Upper lobe of right lung (tissue), 1 donor: ENCODE measurements around the gene SMARCA2. TPM values are rescaled to one million over a fixed set of nuclear protein-coding genes. Genes with fewer than 3 reads are reported as not detected.

ENCODE experiments used
- ATAC-seq: fragments of 200-7000 bp; cut with Tn5 transposase; one replicate; pipeline ENCODE4 v1.9.1; 2020; ENCODE audit warnings: mild to moderate bottlenecking, moderate library complexity
- DNase-seq: peaks from one replicate; pipeline ENCODE4 v3.0.0-alpha.2; 2020
- H3K27ac ChIP-seq: fragments of 200-600 bp; one replicate; pipeline ENCODE4 v1.8.0; 2022
- H3K27me3 ChIP-seq: fragments of 200-600 bp; one replicate; pipeline ENCODE4 v1.8.0; 2022; ENCODE audit warnings: mild to moderate bottlenecking
- H3K36me3 ChIP-seq: fragments of 200-600 bp; one replicate; pipeline ENCODE4 v1.8.0; 2022
- H3K4me1 ChIP-seq: fragments of 200-600 bp; one replicate; pipeline ENCODE4 v1.8.0; 2022
- H3K4me3 ChIP-seq: fragments of 200-600 bp; one replicate; pipeline ENCODE4 v1.8.0; 2022; ENCODE audit warnings: mild to moderate bottlenecking
- H3K9me3 ChIP-seq: fragments of 200-600 bp; one replicate; pipeline ENCODE4 v1.8.0; 2022
- CTCF ChIP-seq: fragments of 200-600 bp; IDR thresholded peaks from one replicate; pipeline ENCODE4 v1.8.0; 2022; ENCODE audit warnings: antibody characterized with exemption
- intact Hi-C: fragments of 100-400 bp; cut with DNase I; formaldehyde crosslinking; loops from one replicate; pipeline ENCODE4 v1.11.0; 2022
- total RNA-seq: library from RNA; stranded (reverse); fragmentation: NEBNext Ultra II Directional; extraction: Animal tissue kit (Norgen Biotek cat#: 25700); gene quantifications from one replicate; pipeline ENCODE4 v1.2.1, GENCODE V29; 2021
- donor health status: DM: no; HTN: yes; CAD: no; lungs with severe emphysema.

Gene SMARCA2
- total RNA-seq, 1 donor from 2014 or later: 147 TPM

GRCh38 chr9:2036844-2037243, 21.7 kb downstream of the SMARCA2 start:
- Histone ChIP-seq H3K4me3 (no peak overlapping the region), H3K27me3 (no peaks in the 10 kb centered on the region), H3K27ac (no peak overlapping the region), H3K36me3 (peaks cover 61% of the 10 kb centered on the region), H3K9me3 (no peaks in the 10 kb centered on the region), H3K4me1 (peaks cover 5% of the 10 kb centered on the region)
- TF ChIP-seq CTCF: no peak
- DNase-seq: no peak
- no peak for ATAC-seq
- intact Hi-C loops: no loop called here

GRCh38 chr9:2039294-2040180, 24.4 kb downstream of the SMARCA2 start:
- intact Hi-C loops: no loop called here
- Histone ChIP-seq H3K27ac (no peak overlapping the region), H3K27me3 (no peaks in the 10 kb centered on the region), H3K4me1 (no peaks in the 10 kb centered on the region), H3K36me3 (peaks cover 51% of the 10 kb centered on the region), H3K9me3 (no peaks in the 10 kb centered on the region), H3K4me3 (no peak overlapping the region)
- TF ChIP-seq CTCF: no peak
- ATAC-seq (no peak), DNase-seq (no peak)

- ATAC-seq (no peak), DNase-seq (no peak)
- Histone ChIP-seq H3K27ac (no peak overlapping the region), H3K36me3 (peaks cover 44% of the 10 kb centered on the region), H3K27me3 (no peaks in the 10 kb centered on the region), H3K4me3 (no peak overlapping the region), H3K9me3 (no peaks in the 10 kb centered on the region), H3K4me1 (no peaks in the 10 kb centered on the region)
- intact Hi-C loops: no loop called here
- no peak for TF ChIP-seq CTCF
These were observed 25.7 kb downstream of the SMARCA2 start for GRCh38 chr9:2040828-2041227.

GRCh38 chr9:2041736-2042135, 26.6 kb downstream of the SMARCA2 start:
- TF ChIP-seq CTCF: no peak
- Histone ChIP-seq H3K36me3 (peaks cover 44% of the 10 kb centered on the region), H3K9me3 (no peaks in the 10 kb centered on the region), H3K27ac (no peak overlapping the region), H3K27me3 (no peaks in the 10 kb centered on the region), H3K4me1 (no peaks in the 10 kb centered on the region), H3K4me3 (no peak overlapping the region)
- no peak for ATAC-seq
- intact Hi-C loops: no loop called here
- DNase-seq: no peak

GRCh38 chr9:2043243-2043642, 28.1 kb downstream of the SMARCA2 start:
- TF ChIP-seq CTCF: no peak
- intact Hi-C loops: no loop called here
- ATAC-seq (no peak), DNase-seq (no peak)
- H3K9me3 ChIP-seq: no peaks in the 10 kb centered on the region
- no peaks in the 10 kb centered on the region for H3K4me1 ChIP-seq
- H3K27me3 ChIP-seq: no peaks in the 10 kb centered on the region
- peaks cover 55% of the 10 kb centered on the region for H3K36me3 ChIP-seq
- H3K27ac ChIP-seq: no peak overlapping the region
- no peak overlapping the region for H3K4me3 ChIP-seq
